ENCODE measurements around the gene BRI3.

The BRI3 gene

GRCh38 chr7:98251601-98252424 lies 29.7 kb upstream of the BRI3 start, which contains the start of gene TECPR1:
TSS of gene TECPR1 (minus strand) at chr7:98252232. CDS start at chr7:98246146, 6,086 bp downstream.
- H3K4me3 ChIP-seq (ENCODE audit: control insufficient read depth, low read depth, low read length): peak within 1 kb of the TSS; percentile 100
- TF ChIP-seq CTCF (IDR thresholded peaks at IDR 0.05; ENCODE audit: control insufficient read depth, insufficient read depth, low read depth, low read length, missing control alignments): no peak
- peak; percentile 47 for DNase-seq (ENCODE audit: low read depth)

GRCh38 chr7:98252425-98253054 lies 28.9 kb upstream of the BRI3 start:
- peak overlapping the region; percentile 100 for H3K4me3 ChIP-seq (ENCODE audit: control insufficient read depth, low read depth, low read length)
- TF ChIP-seq CTCF (IDR thresholded peaks at IDR 0.05; ENCODE audit: control insufficient read depth, insufficient read depth, low read depth, low read length, missing control alignments): peak; percentile 7
- DNase-seq (ENCODE audit: low read depth): no peak

GRCh38 chr7:98254516-98254915 lies 27.0 kb upstream of the BRI3 start:
- H3K4me3 ChIP-seq (ENCODE audit: control insufficient read depth, low read depth, low read length): no peak overlapping the region
- no peak for DNase-seq (ENCODE audit: low read depth)
- TF ChIP-seq CTCF (IDR thresholded peaks at IDR 0.05; ENCODE audit: control insufficient read depth, insufficient read depth, low read depth, low read length, missing control alignments): no peak

GRCh38 chr7:98254951-98255610 lies 26.4 kb upstream of the BRI3 start:
- no peak for DNase-seq (ENCODE audit: low read depth)
- no peak overlapping the region for H3K4me3 ChIP-seq (ENCODE audit: control insufficient read depth, low read depth, low read length)
- no peak for TF ChIP-seq CTCF (IDR thresholded peaks at IDR 0.05; ENCODE audit: control insufficient read depth, insufficient read depth, low read depth, low read length, missing control alignments)

GRCh38 chr7:98256431-98256830 lies 25.1 kb upstream of the BRI3 start:
- no peak overlapping the region for H3K4me3 ChIP-seq (ENCODE audit: control insufficient read depth, low read depth, low read length)
- no peak for TF ChIP-seq CTCF (IDR thresholded peaks at IDR 0.05; ENCODE audit: control insufficient read depth, insufficient read depth, low read depth, low read length, missing control alignments)
- no peak for DNase-seq (ENCODE audit: low read depth)

- TF ChIP-seq CTCF (IDR thresholded peaks at IDR 0.05; ENCODE audit: control insufficient read depth, insufficient read depth, low read depth, low read length, missing control alignments): no peak
- no peak for DNase-seq (ENCODE audit: low read depth)
- H3K4me3 ChIP-seq (ENCODE audit: control insufficient read depth, low read depth, low read length): no peak overlapping the region
Observed at GRCh38 chr7:98257701-98258100, 23.8 kb upstream of the BRI3 start.

Data from AG09309 (cell line).